Measurements from ENCODE around the gene TBCK.
A peak's percentile ranks its signal among the peaks of the same experiment; 100 is the strongest.
"Not testable (repeated sequence)": the region's sequence is repeated elsewhere in the genome, so short reads cannot be mapped to it uniquely, and the experiment has no call there.

TBCK gene

GRCh38 chr4:106325800-106326199, 9.8 kb upstream of the TBCK start:
- Histone ChIP-seq H2AFZ (ENCODE audit: low read length) (no peak overlapping the region), H3K4me1 (ENCODE audit: insufficient read depth, low read length, poor library complexity, severe bottlenecking) (peaks cover 3% of the 10 kb centered on the region), H3K9me2 (replicated peaks; ENCODE audit: low read depth, low read length) (no peaks in the 10 kb centered on the region), H3K4me3 (ENCODE audit: low read length, poor library complexity, severe bottlenecking) (no peak overlapping the region), H3K27me3 (ENCODE audit: insufficient read depth, low read length, poor library complexity, severe bottlenecking) (no peaks in the 10 kb centered on the region), H3K9ac (ENCODE audit: low read depth, low read length, poor library complexity, severe bottlenecking) (no peak overlapping the region), H4K20me1 (ENCODE audit: insufficient read depth, low read length, poor library complexity, severe bottlenecking) (no peaks in the 10 kb centered on the region), H3F3A (ENCODE audit: low read depth) (no peaks in the 10 kb centered on the region), H3K9me3 (ENCODE audit: insufficient read depth, low read depth, low read length) (no peaks in the 10 kb centered on the region), H3K36me3 (ENCODE audit: insufficient read depth, low read length) (peaks cover 30% of the 10 kb centered on the region), H3K4me2 (ENCODE audit: low read depth, low read length, poor library complexity, severe bottlenecking) (no peak overlapping the region), H3K79me2 (ENCODE audit: insufficient read depth, low read length) (0 out of 2 replicates have a peak, but pooled peaks cover 10% of the 10 kb centered on the region)
- TF ChIP-seq, protein P1, sequence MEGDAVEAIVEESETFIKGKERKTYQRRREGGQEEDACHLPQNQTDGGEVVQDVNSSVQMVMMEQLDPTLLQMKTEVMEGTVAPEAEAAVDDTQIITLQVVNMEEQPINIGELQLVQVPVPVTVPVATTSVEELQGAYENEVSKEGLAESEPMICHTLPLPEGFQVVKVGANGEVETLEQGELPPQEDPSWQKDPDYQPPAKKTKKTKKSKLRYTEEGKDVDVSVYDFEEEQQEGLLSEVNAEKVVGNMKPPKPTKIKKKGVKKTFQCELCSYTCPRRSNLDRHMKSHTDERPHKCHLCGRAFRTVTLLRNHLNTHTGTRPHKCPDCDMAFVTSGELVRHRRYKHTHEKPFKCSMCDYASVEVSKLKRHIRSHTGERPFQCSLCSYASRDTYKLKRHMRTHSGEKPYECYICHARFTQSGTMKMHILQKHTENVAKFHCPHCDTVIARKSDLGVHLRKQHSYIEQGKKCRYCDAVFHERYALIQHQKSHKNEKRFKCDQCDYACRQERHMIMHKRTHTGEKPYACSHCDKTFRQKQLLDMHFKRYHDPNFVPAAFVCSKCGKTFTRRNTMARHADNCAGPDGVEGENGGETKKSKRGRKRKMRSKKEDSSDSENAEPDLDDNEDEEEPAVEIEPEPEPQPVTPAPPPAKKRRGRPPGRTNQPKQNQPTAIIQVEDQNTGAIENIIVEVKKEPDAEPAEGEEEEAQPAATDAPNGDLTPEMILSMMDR (conservative IDR thresholded peaks at IDR 0.05; ENCODE audit: low read length) = no peak
- no peak for TF ChIP-seq EZH2phosphoT487 (IDR thresholded peaks at IDR 0.05; ENCODE audit: borderline replicate concordance)

GRCh38 chr4:106323119-106323518, 7.1 kb upstream of the TBCK start:
- peaks cover 35% of the 10 kb centered on the region for H3K79me2 ChIP-seq (ENCODE audit: insufficient read depth, low read length)

DNA sequence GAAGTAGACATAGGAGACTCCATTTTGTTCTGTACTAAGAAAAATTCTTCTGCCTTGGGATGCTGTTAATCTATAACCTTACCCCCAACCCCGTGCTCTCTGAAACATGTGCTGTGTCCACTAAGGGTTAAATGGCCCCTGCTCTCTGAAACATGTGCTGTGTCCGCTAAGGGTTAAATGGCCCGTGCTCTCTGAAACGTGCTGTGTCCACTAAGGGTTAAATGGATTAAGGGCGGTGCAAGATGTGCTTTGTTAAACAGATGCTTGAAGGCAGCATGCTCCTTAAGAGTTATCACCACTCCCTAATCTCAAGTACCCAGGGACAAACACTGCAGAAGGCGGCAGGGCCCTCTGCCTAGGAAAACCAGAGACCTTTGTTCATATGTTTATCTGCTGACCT, 5.8 kb upstream of the TBCK start:
- Histone ChIP-seq H4K20me1 (ENCODE audit: insufficient read depth, low read length, poor library complexity, severe bottlenecking) (peaks cover 22% of the 10 kb centered on the region), H3K79me2 (ENCODE audit: insufficient read depth, low read length) (peaks cover 48% of the 10 kb centered on the region), H3K4me1 (ENCODE audit: insufficient read depth, low read length, poor library complexity, severe bottlenecking) (peaks cover 28% of the 10 kb centered on the region)
- H2AFZ ChIP-seq (ENCODE audit: low read length); H3K4me3 ChIP-seq (ENCODE audit: low read length, poor library complexity, severe bottlenecking); H3K27me3 ChIP-seq (ENCODE audit: insufficient read depth, low read length, poor library complexity, severe bottlenecking); H3F3A ChIP-seq (ENCODE audit: low read depth); H3K9me2 ChIP-seq (replicated peaks; ENCODE audit: low read depth, low read length); H3K9me3 ChIP-seq (ENCODE audit: insufficient read depth, low read depth, low read length); H3K9ac ChIP-seq (ENCODE audit: low read depth, low read length, poor library complexity, severe bottlenecking); H3K36me3 ChIP-seq (ENCODE audit: insufficient read depth, low read length); H3K4me2 ChIP-seq (ENCODE audit: low read depth, low read length, poor library complexity, severe bottlenecking): not testable (repeated sequence)

More at GRCh38 chr4:106323119-106323518, 7.1 kb upstream of the TBCK start:
- Histone ChIP-seq H2AFZ (ENCODE audit: low read length) (no peak overlapping the region), H3K9me3 (ENCODE audit: insufficient read depth, low read depth, low read length) (no peaks in the 10 kb centered on the region), H3K36me3 (ENCODE audit: insufficient read depth, low read length) (peaks cover 15% of the 10 kb centered on the region), H3K9ac (ENCODE audit: low read depth, low read length, poor library complexity, severe bottlenecking) (no peak overlapping the region), H3K27me3 (ENCODE audit: insufficient read depth, low read length, poor library complexity, severe bottlenecking) (no peaks in the 10 kb centered on the region), H3K9me2 (replicated peaks; ENCODE audit: low read depth, low read length) (no peaks in the 10 kb centered on the region), H3K4me3 (ENCODE audit: low read length, poor library complexity, severe bottlenecking) (no peak overlapping the region), H3K4me1 (ENCODE audit: insufficient read depth, low read length, poor library complexity, severe bottlenecking) (peaks cover 15% of the 10 kb centered on the region), H3K4me2 (ENCODE audit: low read depth, low read length, poor library complexity, severe bottlenecking) (peak overlapping the region; percentile 43), H3F3A (ENCODE audit: low read depth) (no peaks in the 10 kb centered on the region), H4K20me1 (ENCODE audit: insufficient read depth, low read length, poor library complexity, severe bottlenecking) (peaks cover 14% of the 10 kb centered on the region)
- TF ChIP-seq, protein P1 (conservative IDR thresholded peaks at IDR 0.05; ENCODE audit: low read length) = no peak
- TF ChIP-seq EZH2phosphoT487 (IDR thresholded peaks at IDR 0.05; ENCODE audit: borderline replicate concordance) = no peak

GRCh38 chr4:106321168-106321567, 5.2 kb upstream of the TBCK start:
- not testable (repeated sequence) for H3K9ac ChIP-seq (ENCODE audit: low read depth, low read length, poor library complexity, severe bottlenecking); H3K9me3 ChIP-seq (ENCODE audit: insufficient read depth, low read depth, low read length); H3K9me2 ChIP-seq (replicated peaks; ENCODE audit: low read depth, low read length); H2AFZ ChIP-seq (ENCODE audit: low read length); H3F3A ChIP-seq (ENCODE audit: low read depth); H3K4me2 ChIP-seq (ENCODE audit: low read depth, low read length, poor library complexity, severe bottlenecking); H3K36me3 ChIP-seq (ENCODE audit: insufficient read depth, low read length); H3K27me3 ChIP-seq (ENCODE audit: insufficient read depth, low read length, poor library complexity, severe bottlenecking); H3K4me3 ChIP-seq (ENCODE audit: low read length, poor library complexity, severe bottlenecking)
- Histone ChIP-seq H3K79me2 (ENCODE audit: insufficient read depth, low read length) (peaks cover 53% of the 10 kb centered on the region), H3K4me1 (ENCODE audit: insufficient read depth, low read length, poor library complexity, severe bottlenecking) (peaks cover 29% of the 10 kb centered on the region), H4K20me1 (ENCODE audit: insufficient read depth, low read length, poor library complexity, severe bottlenecking) (peaks cover 24% of the 10 kb centered on the region)

Data from Loucy (cell line).